K562 (cell line): ENCODE data around the gene GNRHR. TPM values are rescaled to one million over a fixed set of nuclear protein-coding genes. Genes with fewer than 3 reads are reported as not detected.
A peak's percentile ranks its signal among the peaks of the same experiment; 100 is the strongest.

Experiments used
- CHCHD3 ChIP-seq: fragments of 250-450 bp; sonication (Bioruptor Pico); IDR thresholded peaks from 2 replicates; pipeline ENCODE4 v2.1.2; 2022; ENCODE audit warnings: mild to moderate bottlenecking
- ETV1 ChIP-seq: fragments of 450-650 bp; conservative IDR thresholded peaks from 2 replicates; pipeline ENCODE4 v1.6.1; 2016; ENCODE audit warnings: missing genetic modification characterization, control low read depth, low read depth, missing compliant biosample characterization
- FOXK2 ChIP-seq, 2 experiments: fragments of 450-650 bp; IDR thresholded peaks in 1 of 2; conservative IDR thresholded peaks in 1 of 2; 2 replicates each; pipeline ENCODE4 v1.6.1; 2016; ENCODE audit warnings: low read depth in 2 of 2, mild to moderate bottlenecking in 1 of 2
- HDAC1 ChIP-seq, 2 experiments: fragments of 450-650 bp; IDR thresholded peaks; 2 replicates each; pipeline ENCODE4 v1.6.1; 2016 to 2017; ENCODE audit warnings: inconsistent platforms in 1 of 2, mild to moderate bottlenecking in 1 of 2, moderate library complexity in 1 of 2
- MAFG ChIP-seq: fragments of 450-650 bp; conservative IDR thresholded peaks from 2 replicates; pipeline ENCODE4 v1.6.1; 2016; ENCODE audit warnings: missing genetic modification characterization, missing compliant biosample characterization
- NR2C2 ChIP-seq, 2 experiments: fragments of 200-800 bp in 1 of 2; sonication (Bioruptor generic) in 1 of 2; sonication (generic) in 1 of 2; formaldehyde crosslinking in 1 of 2; IDR thresholded peaks; 2 replicates each; pipeline versions ENCODE4 v1.6.1 to v1.8.0; 2016 to 2022; ENCODE audit warnings: mild to moderate bottlenecking in 1 of 2, missing compliant biosample characterization in 1 of 2, missing genetic modification characterization in 1 of 2, missing genetic modification reagents in 1 of 2
- OTX1 ChIP-seq: fragments of 450-650 bp; formaldehyde crosslinking; IDR thresholded peaks from 2 replicates; pipeline ENCODE4 v1.4.0; 2022; ENCODE audit warnings: mild to moderate bottlenecking
- PHF8 ChIP-seq: fragments of 200-600 bp; sonication (generic); IDR thresholded peaks from 2 replicates; pipeline ENCODE4 v1.6.1; 2012; ENCODE audit warnings: mixed run types, mild to moderate bottlenecking, inconsistent platforms, low read length, moderate library complexity, borderline replicate concordance
- SRSF7 ChIP-seq: fragments of 200-400 bp; formaldehyde crosslinking; optimal IDR thresholded peaks from 2 replicates; pipeline ENCODE3; 2017; ENCODE audit warnings: mild to moderate bottlenecking, low read depth, low read length
- TAF9B ChIP-seq: fragments of 450-650 bp; IDR thresholded peaks from 2 replicates; pipeline ENCODE4 v1.6.1; 2018; ENCODE audit warnings: mild to moderate bottlenecking; ENCODE audit not compliant: partially characterized antibody
- TCF3 ChIP-seq: sonication (generic); formaldehyde crosslinking; IDR thresholded peaks from 2 replicates; pipeline ENCODE4 v1.4.0; 2020; ENCODE audit warnings: mild to moderate bottlenecking, missing genetic modification reagents
- TSC22D4 ChIP-seq: fragments of 450-650 bp; IDR thresholded peaks from 2 replicates; pipeline ENCODE4 v1.6.1; 2016; ENCODE audit warnings: missing genetic modification characterization, missing biosample characterization, control low read depth
- polyA plus RNA-seq, 8 experiments: library from polyadenylated mRNA; depleted of rRNA in 4 of 8; stranded (reverse) in 5 of 8; unstranded in 3 of 8; fragments of >200 nt; fragmentation: Nextera tagmentation in 2 of 8; fragmentation: Illumina TruSeq in 1 of 8; extraction: Ambion mirVana in 2 of 8; extraction: Trizol in 1 of 8; gene quantifications; 2 replicates each; pipeline versions ENCODE4 v1.2.1 to v1.2.3, GENCODE V29; 2011 to 2014; ENCODE audit warnings: inconsistent platforms in 1 of 8, missing spikeins in 1 of 8
- total RNA-seq, 7 experiments: library from RNA; depleted of rRNA in 6 of 7; stranded (reverse); fragments of >200 nt in 6 of 7; fragmentation: Illumina TruSeq in 2 of 7; extraction: Trizol in 2 of 7; gene quantifications; 2 replicates each; pipeline versions ENCODE4 v1.2.1 to v1.2.3, GENCODE V29; 2011 to 2021; ENCODE audit warnings: low replicate concordance in 1 of 7
- TF ChIP-seq, protein P1 (sequence below): fragments of 450-650 bp; IDR thresholded peaks from 2 replicates; pipeline ENCODE4 v1.6.1; 2016; ENCODE audit warnings: borderline replicate concordance
- TF ChIP-seq, protein P2 (sequence below), 2 experiments: fragments of 450-650 bp in 1 of 2; sonication (generic) in 1 of 2; formaldehyde crosslinking in 1 of 2; IDR thresholded peaks; 2 replicates each; pipeline versions ENCODE4 v1.7.1 to v1.9.0; 2016 to 2022; ENCODE audit warnings: inconsistent platforms in 1 of 2, mild to moderate bottlenecking in 1 of 2, missing genetic modification reagents in 1 of 2

GNRHR gene
- total and polyA plus RNA-seq, 9 of the 15 experiments (the other 6 are each of a cell fraction or from before 2014, with no cell fraction given) = 0.06 to 0.13 TPM; not detected in 7

DNA sequence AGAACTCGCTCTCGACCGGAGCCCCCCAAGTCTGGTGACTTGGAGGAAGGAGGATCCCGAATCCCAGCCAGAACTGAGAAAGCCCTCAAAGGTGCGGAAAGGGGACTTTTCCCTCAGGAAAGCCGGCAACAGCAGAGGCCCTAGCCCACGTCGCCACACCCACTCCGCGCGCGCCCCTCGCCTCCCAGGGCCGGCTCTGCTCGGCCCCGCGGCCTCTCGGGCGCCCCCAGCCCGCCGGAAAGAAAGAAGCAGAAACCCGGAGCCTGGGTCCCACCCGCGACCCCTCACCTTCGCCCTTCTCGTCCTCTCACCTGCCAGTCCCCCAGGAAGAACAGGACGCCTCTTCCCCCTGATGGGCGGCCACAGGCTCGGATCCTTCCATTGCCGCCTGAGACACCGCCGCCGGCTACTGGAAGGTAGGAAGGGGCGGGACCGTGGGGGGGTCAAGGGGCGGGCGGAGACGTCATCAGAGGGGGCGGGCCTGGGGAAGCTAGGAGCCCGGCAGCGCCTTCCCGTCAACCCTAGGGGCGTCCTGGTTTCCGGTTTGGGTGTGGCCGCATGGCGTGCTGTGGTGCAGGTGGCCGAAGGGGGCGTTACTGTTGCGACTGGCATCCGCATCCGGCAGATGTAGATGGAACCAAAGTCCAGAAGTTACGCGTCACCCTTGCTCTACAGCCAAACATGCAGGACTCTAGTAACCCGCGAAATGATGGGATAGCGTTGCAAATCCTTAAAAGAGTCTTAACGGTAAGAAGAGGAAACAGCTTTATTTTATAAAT is 53.3 kb downstream of the GNRHR start, which contains the start of gene UBA6 (continued):
- TF ChIP-seq, protein P1, sequence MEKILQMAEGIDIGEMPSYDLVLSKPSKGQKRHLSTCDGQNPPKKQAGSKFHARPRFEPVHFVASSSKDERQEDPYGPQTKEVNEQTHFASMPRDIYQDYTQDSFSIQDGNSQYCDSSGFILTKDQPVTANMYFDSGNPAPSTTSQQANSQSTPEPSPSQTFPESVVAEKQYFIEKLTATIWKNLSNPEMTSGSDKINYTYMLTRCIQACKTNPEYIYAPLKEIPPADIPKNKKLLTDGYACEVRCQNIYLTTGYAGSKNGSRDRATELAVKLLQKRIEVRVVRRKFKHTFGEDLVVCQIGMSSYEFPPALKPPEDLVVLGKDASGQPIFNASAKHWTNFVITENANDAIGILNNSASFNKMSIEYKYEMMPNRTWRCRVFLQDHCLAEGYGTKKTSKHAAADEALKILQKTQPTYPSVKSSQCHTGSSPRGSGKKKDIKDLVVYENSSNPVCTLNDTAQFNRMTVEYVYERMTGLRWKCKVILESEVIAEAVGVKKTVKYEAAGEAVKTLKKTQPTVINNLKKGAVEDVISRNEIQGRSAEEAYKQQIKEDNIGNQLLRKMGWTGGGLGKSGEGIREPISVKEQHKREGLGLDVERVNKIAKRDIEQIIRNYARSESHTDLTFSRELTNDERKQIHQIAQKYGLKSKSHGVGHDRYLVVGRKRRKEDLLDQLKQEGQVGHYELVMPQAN = peak; percentile 78
- TF ChIP-seq TCF3 (peak; percentile 1; the same call in 1 of the 2 replicates), CHCHD3 (peak; percentile 83; the same call in 1 of the 2 replicates), FOXK2 (conservative IDR thresholded peaks at IDR 0.05 in 1 of 2, IDR thresholded peaks at IDR 0.05 in 1 of 2; ENCODE audit: low read depth in 2 of 2) (peak; percentile 65 to 76), MAFG (tag) (no peak), SRSF7 (no peak), HDAC1 (IDR thresholded peaks at IDR 0.05) (peak in 1 of 2 experiments; percentile 85; a peak in 2 of 4 replicates), OTX1 (CRISPR knock-in tag) (0 out of 2 replicates have a peak, but pooled peaks have one; percentile 69), TAF9B (peak; percentile 80), PHF8 (peak; percentile 75; the same call in 1 of the 2 replicates), ETV1 (tag) (peak; percentile 89), TSC22D4 (tag) (no peak), NR2C2 (CRISPR knock-in tag; IDR thresholded peaks at IDR 0.05) (no peak), NR2C2 (tag; IDR thresholded peaks at IDR 0.05) (peak; percentile 98)
- TF ChIP-seq, protein P2, sequence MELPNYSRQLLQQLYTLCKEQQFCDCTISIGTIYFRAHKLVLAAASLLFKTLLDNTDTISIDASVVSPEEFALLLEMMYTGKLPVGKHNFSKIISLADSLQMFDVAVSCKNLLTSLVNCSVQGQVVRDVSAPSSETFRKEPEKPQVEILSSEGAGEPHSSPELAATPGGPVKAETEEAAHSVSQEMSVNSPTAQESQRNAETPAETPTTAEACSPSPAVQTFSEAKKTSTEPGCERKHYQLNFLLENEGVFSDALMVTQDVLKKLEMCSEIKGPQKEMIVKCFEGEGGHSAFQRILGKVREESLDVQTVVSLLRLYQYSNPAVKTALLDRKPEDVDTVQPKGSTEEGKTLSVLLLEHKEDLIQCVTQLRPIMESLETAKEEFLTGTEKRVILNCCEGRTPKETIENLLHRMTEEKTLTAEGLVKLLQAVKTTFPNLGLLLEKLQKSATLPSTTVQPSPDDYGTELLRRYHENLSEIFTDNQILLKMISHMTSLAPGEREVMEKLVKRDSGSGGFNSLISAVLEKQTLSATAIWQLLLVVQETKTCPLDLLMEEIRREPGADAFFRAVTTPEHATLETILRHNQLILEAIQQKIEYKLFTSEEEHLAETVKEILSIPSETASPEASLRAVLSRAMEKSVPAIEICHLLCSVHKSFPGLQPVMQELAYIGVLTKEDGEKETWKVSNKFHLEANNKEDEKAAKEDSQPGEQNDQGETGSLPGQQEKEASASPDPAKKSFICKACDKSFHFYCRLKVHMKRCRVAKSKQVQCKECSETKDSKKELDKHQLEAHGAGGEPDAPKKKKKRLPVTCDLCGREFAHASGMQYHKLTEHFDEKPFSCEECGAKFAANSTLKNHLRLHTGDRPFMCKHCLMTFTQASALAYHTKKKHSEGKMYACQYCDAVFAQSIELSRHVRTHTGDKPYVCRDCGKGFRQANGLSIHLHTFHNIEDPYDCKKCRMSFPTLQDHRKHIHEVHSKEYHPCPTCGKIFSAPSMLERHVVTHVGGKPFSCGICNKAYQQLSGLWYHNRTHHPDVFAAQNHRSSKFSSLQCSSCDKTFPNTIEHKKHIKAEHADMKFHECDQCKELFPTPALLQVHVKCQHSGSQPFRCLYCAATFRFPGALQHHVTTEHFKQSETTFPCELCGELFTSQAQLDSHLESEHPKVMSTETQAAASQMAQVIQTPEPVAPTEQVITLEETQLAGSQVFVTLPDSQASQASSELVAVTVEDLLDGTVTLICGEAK (IDR thresholded peaks at IDR 0.05) = peak; percentile 90
- TF ChIP-seq, protein P2 (CRISPR knock-in tag; IDR thresholded peaks at IDR 0.05) = no peak
